GM21529 (cell line): ENCODE results near the gene MRPL42.
"Not testable (repeated sequence)": the region's sequence is repeated elsewhere in the genome, so short reads cannot be mapped to it uniquely, and the experiment has no call there.

Experiments
- ATAC-seq: cut with Tn5 transposase; IDR thresholded peaks from one replicate; pipeline ENCODE4 v1.9.1; 2021; ENCODE audit not compliant: unreplicated experiment

Gene MRPL42

DNA sequence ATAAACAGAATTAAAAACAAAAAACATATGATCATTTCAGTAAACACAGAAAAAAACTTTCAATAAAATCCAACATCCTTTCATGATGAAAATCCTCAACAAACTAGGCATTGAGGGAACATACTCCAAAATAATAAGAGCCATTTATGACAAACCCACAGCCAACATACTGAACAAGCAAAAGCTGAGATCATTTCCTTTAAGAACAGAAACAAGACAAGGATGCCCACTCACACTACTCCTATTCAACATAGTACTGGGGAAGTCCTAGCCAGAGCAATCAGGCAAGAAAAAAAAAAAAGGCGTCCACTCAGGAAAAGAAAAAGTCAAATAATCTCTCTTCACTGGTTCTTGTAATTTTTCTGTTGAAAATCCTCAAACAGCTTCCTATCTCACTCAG, 30.1 kb downstream of the MRPL42 start:
- no peak for ATAC-seq

GRCh38 chr12:93498813-93499212, 31.5 kb downstream of the MRPL42 start:
- ATAC-seq: not testable (repeated sequence)

GRCh38 chr12:93500201-93500600, 32.9 kb downstream of the MRPL42 start:
- no peak for ATAC-seq

DNA sequence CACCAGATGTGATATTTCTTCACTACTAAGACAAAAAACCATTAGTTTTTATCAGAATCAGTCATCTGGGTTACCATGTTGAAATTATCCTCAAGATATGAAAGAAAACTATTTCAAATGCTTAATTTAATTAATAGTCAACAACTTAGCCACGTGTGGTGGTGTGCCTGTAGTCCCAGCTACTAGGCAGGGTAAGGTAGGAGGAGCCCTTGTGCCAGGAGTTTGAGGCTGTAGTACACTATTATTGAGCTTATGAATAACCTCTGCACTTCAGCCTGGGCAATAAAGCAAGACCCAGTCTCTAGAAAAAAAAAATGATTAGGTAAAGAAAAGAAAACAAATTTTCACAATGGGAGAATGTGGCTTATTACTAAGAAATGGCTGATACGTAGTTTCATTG, 33.4 kb downstream of the MRPL42 start:
- no peak for ATAC-seq

- ATAC-seq: no peak
These were observed 35.7 kb downstream of the MRPL42 start for GRCh38 chr12:93502802-93503623.

DNA sequence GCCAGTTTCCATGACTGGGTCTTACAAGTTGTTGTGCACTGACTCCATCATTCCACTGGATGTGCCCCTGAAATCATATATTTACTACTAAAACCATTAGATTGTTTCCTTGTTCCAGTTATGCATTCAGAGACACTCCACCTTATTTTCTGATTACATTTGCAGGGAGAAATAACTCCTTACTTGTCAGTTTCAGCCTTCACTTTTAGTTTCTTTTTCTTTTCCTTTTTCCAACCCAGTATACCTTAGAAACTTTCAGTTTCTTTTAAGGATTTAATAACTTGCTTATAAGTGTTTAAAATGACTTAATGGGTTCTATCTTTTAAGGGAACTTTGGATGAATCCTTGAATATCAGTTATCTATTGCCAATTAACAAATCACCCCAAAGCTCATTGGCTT, 39.9 kb downstream of the MRPL42 start:
- ATAC-seq: no peak

DNA sequence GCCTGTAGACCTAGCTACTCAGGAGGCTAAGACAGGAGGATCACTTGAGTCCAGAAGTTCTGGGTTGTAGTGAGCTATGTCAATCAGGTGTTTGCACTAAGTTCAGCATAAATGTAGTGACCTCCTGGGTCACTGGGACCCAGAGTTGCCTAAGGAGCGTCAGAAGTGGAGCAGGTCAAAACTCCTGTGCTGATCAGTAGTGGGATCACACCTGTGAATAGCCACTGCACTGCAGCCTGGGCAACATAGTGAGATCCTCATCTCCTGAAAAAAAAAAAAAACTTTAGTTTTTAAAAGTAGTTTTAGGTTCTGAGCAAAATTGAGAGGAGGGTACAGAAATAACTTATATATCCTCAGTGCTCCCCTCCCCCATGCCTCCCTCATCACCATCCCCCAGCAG, 42.2 kb downstream of the MRPL42 start:
- no peak for ATAC-seq

- ATAC-seq: no peak
These were observed 47.5 kb downstream of the MRPL42 start for GRCh38 chr12:93514853-93515252.

DNA sequence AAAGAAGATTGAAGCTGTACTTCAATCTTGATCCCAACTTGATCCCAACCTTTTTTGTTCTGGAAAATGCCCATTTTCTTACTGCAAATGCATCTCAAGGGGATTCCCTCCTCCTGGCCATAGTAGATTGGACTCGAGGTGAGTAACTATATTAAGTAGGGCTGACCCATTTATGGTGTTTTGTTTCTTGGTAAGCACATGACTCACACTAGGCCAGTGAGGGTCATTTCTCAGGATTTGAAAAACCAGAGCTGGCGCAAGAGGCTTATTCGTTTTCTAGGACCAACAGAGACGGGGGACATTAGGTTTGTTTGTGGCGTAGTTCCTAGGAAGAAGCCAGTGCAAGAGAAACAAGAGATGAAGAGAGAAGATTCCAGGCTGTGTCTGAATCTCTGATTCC, 51.4 kb downstream of the MRPL42 start:
- no peak for ATAC-seq

GRCh38 chr12:93519859-93520258, 52.5 kb downstream of the MRPL42 start:
- ATAC-seq: no peak

- no peak for ATAC-seq
These were observed 53.1 kb downstream of the MRPL42 start for GRCh38 chr12:93520454-93520853.

- no peak for ATAC-seq
These were observed 54.1 kb downstream of the MRPL42 start for GRCh38 chr12:93521225-93522080.

DNA sequence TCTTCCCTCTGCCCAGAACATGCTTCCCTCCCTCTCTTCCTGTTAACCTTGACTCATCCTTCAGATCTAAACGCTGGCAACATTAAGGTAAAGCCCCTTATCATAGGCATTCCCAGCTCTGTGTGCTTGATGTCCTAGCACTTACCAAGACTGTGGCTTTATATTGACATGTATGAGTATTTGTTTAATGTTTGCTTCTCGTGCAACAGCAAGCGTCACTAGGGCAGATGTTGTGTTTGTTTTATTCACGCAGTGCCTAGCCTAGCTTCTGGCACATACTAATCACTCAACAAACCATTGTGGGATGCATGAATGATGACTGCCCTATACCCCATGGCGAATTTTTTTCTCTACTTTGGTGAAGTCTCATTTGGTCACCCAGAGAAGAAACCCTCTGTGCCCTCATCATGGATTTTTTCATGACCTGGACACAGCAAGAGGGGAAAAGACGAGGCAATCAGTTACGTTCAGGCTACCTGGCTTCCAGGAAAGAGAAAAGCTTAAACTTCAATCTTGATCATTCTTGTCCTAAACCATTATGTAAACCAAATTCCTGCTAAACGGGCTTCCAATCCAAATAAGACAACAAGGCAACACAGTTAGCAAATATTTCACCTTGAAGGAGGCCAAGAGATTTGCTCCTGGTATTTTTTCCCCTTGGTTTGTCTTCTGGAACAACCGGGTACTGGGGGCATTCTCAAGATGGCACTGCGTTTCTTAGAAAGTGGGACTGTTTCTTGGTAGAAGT, 57.2 kb downstream of the MRPL42 start:
- ATAC-seq: no peak

DNA sequence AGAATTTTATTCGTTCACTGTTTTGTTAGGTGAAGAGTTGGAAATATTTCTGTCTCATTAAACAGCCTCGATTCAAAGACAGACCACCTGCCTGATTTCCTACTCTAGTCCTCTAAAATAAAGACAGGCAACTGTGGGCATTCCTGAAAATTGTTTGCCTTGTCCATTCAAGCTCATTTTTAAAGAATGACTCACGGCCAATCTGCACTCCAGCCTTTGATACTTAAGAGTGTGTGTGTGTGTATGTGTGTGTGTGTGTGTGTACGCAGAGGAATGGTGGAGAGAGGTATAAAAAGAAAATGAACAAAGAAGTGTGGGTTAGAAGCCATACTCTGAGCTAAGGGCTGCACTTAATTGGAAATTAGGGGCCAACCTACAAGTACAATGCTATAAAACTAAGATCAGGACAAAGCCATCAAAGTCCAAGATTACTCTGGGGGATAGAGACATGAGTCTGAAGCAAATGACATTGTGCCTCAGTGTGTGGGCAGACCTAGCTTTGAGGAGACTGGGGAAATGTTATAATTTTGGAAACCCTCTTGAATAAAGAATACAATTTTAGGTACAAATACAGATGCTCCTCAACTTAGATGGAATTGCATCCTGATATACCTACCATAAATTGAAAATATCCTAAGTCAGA, 59.6 kb downstream of the MRPL42 start:
- no peak for ATAC-seq

GRCh38 chr12:93530358-93530757, 63.0 kb downstream of the MRPL42 start:
- no peak for ATAC-seq

GRCh38 chr12:93533310-93533709, 66.0 kb downstream of the MRPL42 start:
- ATAC-seq: no peak

GRCh38 chr12:93536111-93536765, 68.9 kb downstream of the MRPL42 start:
- ATAC-seq: peak; percentile 35

DNA sequence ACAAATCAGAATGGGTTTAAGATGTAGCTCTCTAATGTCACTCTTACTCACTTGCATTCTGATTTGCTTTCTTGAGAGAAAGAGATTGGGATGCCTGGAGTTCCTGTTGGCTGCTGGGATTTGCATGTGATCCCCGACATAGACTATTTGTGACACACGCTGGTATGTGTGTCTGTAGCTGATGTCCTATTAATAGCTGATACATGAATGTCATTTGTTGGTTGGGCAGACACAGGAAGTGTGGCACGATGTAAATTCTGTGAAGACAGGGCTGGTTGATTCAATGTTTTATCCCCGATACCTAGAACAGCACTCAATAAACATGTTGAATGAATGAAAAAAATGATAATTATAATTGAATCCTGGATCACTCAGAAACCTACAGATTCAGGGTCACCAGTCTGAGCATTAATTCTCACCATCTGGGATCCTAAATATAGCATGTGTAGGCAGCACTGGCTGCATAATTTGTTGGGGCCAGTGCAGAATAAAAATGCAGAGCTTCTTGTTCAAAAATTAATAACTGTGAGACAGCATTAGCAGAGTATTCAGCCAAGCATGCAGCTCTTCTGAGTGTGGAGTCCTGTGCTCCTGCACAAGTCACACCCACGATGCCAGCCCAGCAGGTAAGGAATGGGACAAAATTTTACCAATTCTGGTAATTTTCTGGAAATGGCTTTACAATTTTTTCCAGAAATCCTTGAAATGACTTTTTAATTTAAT, 69.6 kb downstream of the MRPL42 start:
- peak; percentile 91 for ATAC-seq

GRCh38 chr12:93537769-93538168, 70.5 kb downstream of the MRPL42 start:
- ATAC-seq: no peak

DNA sequence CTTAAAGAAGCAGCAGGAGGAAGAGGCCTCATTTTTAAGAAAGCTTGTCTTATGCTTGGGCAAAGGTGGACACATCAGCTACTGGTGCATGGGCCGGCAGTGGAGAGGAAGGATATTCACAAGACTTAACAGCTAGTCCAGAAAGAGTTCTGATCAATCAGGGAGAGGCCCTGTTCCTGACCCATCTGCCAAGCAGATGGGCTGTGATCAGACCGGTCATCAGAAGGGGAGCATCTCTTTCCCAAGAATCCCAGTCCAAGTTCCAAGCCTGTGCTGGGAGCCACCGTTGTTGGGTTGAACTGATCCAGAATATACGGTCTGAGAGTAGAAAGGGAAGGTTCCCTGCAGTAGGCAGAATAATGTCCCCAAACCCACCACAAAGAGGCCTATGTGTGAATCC, 72.5 kb downstream of the MRPL42 start:
- no peak for ATAC-seq
